ENCODE data around the gene BET1L.
"Not testable (repeated sequence)": the region's sequence is repeated elsewhere in the genome, so short reads cannot be mapped to it uniquely, and the experiment has no call there.

BET1L gene

GRCh38 chr11:227824-228379 lies 20.7 kb upstream of the BET1L start:
- no peak for DNase-seq

GRCh38 chr11:225734-226453 lies 18.7 kb upstream of the BET1L start:
- no peak for DNase-seq

DNA sequence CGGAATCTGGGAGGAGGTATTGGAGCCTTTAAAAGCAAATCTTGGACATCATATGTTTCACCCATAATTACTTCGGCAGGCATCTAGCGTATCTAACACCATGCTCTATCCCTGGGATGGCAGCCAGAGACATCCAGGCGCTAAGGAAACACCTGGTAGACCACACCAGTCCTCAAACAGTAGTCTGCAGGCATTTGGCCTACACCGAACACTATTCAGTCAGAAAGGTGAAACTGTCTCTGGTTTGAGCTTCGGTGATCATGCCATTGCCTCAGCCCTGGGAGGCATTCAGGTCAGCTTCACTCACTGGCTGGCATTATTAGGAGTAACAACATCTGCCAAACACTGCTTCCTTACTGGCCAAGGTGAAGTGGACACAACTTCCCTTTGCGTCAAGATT lies 17.2 kb upstream of the BET1L start:
- DNase-seq: no peak

GRCh38 chr11:223884-224283 lies 16.7 kb upstream of the BET1L start:
- no peak for DNase-seq

DNA sequence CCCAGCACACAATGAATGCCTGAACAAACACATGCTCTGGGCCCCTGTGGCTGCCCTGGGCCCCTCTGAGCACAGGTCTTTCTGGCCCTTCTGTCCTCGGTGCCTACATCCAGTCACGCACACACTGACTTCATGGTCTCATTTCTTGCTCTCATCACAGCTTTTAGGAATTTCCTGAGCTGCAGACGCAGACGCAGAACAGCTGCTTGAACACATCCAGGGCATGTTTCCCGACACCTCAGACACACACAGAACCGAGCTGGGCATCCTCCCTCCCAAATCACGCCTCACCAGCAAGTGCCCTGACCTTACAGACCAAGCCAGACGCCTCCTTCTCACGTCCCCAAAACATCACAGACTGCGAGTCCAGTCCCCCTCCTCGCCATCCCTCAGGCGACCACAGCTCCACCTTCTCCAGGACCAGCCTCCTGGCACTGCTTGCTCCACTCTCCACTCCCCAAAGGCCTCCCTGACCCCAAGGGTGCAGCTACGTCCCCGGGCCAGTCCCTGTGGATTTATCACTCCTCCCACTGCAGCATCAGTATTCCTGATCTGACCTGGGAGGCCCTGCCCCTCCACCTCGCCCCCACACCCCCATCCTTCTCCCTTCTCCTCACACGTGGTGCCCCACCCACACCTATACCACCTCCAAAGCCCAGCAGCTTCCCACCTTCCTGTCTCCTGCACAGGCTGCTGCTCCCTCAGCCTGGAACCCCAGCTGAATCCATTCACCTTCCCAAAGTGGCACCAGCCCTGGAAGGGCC lies 16.0 kb upstream of the BET1L start:
- no peak for DNase-seq

DNA sequence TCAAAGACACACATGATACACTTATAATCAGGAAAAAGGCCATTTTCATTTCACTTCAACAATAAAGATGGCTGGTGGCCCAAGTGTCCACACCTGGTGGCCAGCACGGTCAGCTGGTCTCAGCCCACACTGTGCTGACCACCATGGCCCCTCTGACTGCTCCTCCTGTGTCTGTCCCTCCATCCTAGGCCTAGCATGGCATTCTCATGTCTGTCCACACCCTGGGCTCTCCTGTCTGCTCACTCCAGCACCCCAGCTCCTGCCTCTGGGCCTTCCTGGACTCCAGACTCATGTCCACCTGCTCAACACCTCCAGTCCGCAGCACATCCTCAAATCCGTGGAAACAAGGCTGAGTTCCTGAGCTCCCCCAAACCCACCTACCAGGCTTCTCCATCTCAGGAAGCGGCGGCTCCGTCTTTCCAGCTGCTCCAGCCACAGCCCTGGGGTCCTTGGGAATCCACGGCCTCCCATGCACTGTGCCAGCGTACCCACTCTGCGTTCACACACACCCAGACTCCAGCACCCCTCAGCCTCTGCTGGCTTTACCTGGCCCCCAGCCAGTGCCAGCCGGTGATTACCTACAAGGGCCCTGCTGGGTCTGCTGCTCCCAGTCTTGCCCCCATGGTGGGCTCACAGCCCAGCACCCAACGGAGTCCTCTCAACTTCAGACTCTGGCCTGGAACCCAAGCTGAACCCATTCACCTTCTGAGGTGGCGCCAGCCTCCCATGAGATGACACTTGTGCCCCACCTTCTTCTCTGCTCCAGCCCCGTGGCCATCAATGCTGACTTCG lies 15.0 kb upstream of the BET1L start:
- no peak for DNase-seq

DNA sequence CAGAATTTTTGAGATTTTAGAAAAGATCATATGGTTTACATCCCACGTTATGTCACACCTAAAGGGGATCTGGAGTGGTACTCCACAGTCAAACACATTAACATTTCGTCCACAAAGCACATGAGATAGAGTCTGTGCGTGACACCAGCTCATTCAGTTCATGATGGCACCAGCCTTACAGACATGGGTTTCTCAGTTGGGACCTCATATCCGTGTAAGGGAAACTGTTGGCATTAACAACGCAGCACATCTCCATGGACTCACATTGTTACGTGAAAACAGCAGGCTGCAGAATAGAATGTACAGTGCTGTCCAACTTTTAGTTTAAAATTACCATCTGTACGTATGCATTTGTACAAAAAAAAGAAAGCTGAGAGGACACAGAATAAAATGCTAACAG lies 14.3 kb upstream of the BET1L start:
- DNase-seq: no peak

GRCh38 chr11:220641-221215 lies 13.5 kb upstream of the BET1L start:
- not testable (repeated sequence) for DNase-seq

- DNase-seq: no peak
Observed at GRCh38 chr11:218815-219593, 11.8 kb upstream of the BET1L start.

DNA sequence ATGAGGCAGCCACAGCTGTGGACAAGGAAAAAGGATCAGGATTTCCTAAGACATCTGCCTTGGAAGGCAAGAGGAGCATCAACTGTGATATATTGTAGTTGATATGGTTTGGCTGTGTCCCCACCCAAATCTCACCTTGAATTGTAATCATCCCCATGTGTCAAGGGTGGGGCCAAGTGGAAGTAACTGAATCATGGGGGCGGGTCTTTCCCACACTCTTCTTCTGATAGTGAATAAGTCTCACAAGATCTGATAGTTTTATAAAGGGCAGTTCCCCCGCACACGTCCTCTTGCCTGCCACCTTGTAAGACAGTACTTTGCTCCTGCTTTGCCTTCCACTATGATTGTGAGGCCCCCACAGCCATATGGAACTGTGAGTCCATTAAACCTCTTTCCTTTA lies 10.5 kb upstream of the BET1L start:
- DNase-seq: no peak

DNA sequence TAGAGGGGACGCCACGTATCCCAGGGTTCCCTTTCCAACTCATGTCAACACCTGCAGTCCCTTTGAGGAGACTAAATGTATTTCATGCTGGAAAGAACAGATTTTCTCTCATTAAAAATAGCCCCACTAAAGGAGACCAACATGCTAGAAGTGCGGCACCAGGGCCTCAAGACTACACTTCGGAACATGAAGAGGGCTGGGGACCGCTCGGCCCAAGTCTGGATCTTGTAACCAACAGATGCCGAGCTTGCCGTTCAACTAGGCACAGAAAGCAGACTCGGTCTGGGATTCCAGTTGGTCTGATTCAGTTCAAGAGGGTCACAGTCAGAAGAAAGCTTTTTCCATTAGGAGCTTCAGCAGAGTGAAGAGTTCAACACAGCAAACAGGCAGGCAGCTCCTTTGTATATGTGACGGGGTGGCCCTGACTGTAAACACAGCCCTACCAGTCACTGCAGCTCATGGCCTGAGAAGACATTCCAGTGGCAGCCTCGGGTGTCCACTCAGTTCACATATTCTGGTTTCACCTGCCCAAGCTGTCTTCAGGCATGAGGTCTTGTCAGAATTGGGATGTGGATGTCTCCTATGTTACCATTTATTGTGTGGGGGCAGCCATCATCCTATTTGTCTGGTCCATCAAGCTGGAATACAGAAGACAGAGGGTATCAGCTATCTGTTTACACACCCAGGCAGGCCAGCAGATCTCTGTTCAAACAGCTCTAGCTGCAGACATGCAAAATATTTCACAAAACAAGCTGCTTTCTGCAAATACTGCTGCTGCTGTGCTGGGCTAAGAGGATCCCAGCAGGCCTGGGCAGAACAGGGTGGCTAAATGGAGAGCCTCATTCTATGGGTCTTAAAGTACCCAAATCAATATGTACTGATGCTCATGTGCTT lies 9.1 kb upstream of the BET1L start:
- no peak for DNase-seq

DNA sequence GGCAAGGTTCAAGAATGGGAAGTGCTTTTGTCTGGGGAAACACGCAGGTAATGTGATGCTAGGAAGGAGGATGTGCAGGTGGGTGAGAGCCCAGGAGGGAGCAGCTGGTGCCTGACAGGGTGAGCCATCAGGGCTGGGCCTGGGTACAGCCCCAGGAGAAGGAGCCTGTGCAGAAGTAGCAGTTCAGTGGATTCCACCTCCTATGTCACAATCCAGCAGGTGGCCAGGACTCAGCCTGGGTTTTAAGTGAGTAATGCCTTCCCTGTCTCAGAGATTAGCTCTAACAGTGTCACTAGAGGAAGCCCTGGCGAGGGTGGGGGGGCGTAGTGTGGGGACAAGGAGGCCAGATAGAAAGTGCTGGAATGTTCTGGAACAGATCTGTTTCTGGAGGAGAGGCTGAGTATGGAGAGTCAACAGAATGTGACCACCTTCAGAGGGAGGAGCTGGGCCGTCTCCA lies 8.4 kb upstream of the BET1L start:
- DNase-seq: no peak

DNA sequence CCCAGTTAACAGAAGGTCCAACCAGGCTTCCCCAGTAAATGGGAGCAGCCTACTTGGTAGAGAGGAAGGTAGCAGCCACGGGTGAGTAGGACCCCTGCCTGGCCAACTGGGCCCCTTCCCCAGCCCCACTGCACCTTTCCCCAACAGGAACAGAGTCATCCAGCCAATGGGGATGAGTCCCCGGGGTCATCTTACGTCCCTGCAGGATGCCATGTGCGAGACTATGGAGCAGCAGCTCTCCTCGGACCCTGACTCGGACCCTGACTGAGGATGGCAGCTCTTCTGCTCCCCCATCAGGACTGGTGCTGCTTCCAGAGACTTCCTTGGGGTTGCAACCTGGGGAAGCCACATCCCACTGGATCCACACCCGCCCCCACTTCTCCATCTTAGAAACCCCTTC lies 6.9 kb upstream of the BET1L start:
- DNase-seq: no peak

DNA sequence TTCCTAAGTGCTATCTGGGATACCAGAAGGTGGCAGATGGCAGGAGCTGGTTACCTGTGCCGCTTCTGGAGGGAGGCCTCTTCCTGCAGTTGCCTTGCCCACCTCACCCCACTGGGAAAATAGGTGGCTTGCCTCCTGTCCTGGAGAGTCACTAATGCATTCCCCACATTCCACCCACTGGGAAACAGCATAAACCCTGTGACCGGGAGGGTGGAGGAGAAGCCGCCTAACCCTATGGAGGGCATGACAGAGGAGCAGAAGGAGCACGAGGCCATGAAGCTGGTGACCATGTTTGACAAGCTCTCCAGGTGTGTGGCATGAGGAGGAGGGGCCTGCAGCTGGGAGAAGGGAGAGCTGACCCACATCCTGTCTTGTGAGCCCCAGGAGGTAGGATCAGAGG lies 5.9 kb upstream of the BET1L start:
- no peak for DNase-seq

DNA sequence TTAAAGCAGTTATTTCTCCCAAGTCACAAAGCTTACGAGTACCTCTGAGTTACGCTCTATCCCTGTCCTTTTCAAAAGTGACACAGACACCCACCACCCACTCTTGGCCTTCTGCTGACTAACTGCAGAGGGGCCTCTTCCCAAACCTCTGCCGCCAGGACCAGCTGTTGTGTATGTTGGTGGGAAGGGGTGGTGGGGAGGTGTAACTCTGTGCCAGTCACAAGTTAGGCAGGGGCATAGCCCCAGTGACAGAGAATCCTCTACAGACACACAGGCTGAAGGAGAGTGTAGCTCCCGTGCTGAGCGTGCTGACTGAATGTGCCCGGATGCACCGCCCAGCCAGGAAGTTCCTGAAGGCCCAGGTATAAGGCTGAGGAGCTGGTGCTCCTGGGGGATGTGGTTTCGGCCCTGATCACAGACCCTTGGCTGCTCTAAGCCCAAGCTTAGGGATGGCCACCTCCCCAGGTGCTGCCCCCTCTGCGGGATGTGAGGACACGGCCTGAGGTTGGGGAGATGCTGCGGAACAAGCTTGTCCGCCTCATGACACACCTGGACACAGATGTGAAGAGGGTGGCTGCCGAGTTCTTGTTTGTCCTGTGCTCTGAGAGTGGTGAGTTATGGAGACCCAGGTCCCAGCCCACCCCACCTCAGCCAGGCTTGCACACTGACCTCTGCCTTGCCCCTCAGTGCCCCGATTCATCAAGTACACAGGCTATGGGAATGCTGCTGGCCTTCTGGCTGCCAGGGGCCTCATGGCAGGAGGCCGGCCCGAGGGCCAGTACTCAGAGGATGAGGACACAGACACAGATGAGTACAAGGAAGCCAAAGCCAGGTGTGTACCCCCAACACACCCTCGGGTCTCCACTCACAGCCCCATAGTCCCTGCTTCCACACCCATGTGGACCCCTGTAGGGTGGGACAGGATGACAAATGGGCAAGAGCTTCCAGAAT lies 5.2 kb upstream of the BET1L start:
- no peak for DNase-seq

GRCh38 chr11:211741-212140 lies 4.5 kb upstream of the BET1L start:
- DNase-seq: no peak

DNA sequence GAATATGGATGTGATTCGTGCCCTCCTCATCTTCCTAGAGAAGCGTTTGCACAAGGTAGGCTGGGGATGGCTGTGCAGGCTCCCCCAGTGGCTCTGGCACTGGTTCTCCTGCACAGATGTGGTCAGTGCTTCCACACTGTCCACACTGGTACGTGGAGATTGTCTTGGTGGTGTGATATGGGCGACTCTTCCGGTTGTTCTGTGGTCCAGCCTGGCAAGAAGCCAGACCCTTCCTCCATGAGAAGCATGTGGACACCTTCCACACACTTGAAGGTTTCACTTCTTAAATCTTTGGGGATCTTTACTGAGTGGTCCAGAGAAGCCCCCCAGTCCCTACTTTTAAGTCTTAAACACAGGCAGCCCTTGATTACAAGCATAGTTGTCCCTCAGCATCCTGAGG lies 4.1 kb upstream of the BET1L start:
- no peak for DNase-seq

GRCh38 chr11:210803-211180 lies 3.6 kb upstream of the BET1L start:
- DNase-seq: no peak

- peak; percentile 85 for DNase-seq
Observed at GRCh38 chr11:210122-210802, 3.1 kb upstream of the BET1L start.
